K562 (cell line): ENCODE data around the gene ANO10. TPM values are rescaled to one million over a fixed set of nuclear protein-coding genes. Genes with fewer than 3 reads are reported as not detected.

Source experiments
- CHD7 ChIP-seq: fragments of 200-600 bp; sonication (generic); IDR thresholded peaks from one replicate; pipeline ENCODE4 v1.6.1; 2012; ENCODE audit warnings: mild to moderate bottlenecking, low read depth, low read length, inconsistent platforms
- CREBBP ChIP-seq: IDR thresholded peaks from one replicate; pipeline ENCODE4 v1.6.1; 2012; ENCODE audit warnings: low read depth, mild to moderate bottlenecking, control low read depth, inconsistent platforms, low read length
- MTF1 ChIP-seq: fragments of 250-450 bp; sonication (Bioruptor Pico); IDR thresholded peaks from 2 replicates; pipeline ENCODE4 v1.9.0; 2021; ENCODE audit warnings: moderate library complexity, mild to moderate bottlenecking, inconsistent platforms, borderline replicate concordance
- SNRNP70 ChIP-seq: fragments of 200-400 bp; formaldehyde crosslinking; optimal IDR thresholded peaks from 2 replicates; pipeline ENCODE3; 2017; ENCODE audit warnings: low read depth, low read length
- ZNF431 ChIP-seq: sonication (generic); formaldehyde crosslinking; IDR thresholded peaks from 2 replicates; pipeline ENCODE4 v1.8.0; 2022; ENCODE audit warnings: mild to moderate bottlenecking, missing genetic modification reagents
- polyA plus RNA-seq, 8 experiments: library from polyadenylated mRNA; depleted of rRNA in 4 of 8; stranded (reverse) in 5 of 8; unstranded in 3 of 8; fragments of >200 nt; fragmentation: Nextera tagmentation in 2 of 8; fragmentation: Illumina TruSeq in 1 of 8; extraction: Ambion mirVana in 2 of 8; extraction: Trizol in 1 of 8; gene quantifications; 2 replicates each; pipeline versions ENCODE4 v1.2.1 to v1.2.3, GENCODE V29; 2011 to 2014; ENCODE audit warnings: inconsistent platforms in 1 of 8, missing spikeins in 1 of 8
- total RNA-seq, 7 experiments: library from RNA; depleted of rRNA in 6 of 7; stranded (reverse); fragments of >200 nt in 6 of 7; fragmentation: Illumina TruSeq in 2 of 7; extraction: Trizol in 2 of 7; gene quantifications; 2 replicates each; pipeline versions ENCODE4 v1.2.1 to v1.2.3, GENCODE V29; 2011 to 2021; ENCODE audit warnings: low replicate concordance in 1 of 7

ANO10 gene
- total and polyA plus RNA-seq, 9 of the 15 experiments (the other 6 are each of a cell fraction or from before 2014, with no cell fraction given), result 6.4 to 46.0 (median 32.3) TPM

GRCh38 chr3:43341788-43342187 is 280.0 kb downstream of the ANO10 start (continued):
- TF ChIP-seq CHD7, result no peak
- no peak for TF ChIP-seq ZNF431
- no peak for TF ChIP-seq SNRNP70
- TF ChIP-seq CREBBP, result no peak
- TF ChIP-seq MTF1, result no peak
